Measurements from ENCODE around the gene RABGEF1. TPM values are rescaled to one million over a fixed set of nuclear protein-coding genes. Genes with fewer than 3 reads are reported as not detected.
"Not testable (repeated sequence)": the region's sequence is repeated elsewhere in the genome, so short reads cannot be mapped to it uniquely, and the experiment has no call there.

Gene RABGEF1
- total RNA-seq, 2 donors from 2014 or later = 19.1 to 25.1 TPM

GRCh38 chr7:66768865-66769832 lies 28.6 kb downstream of the RABGEF1 start:
- Histone ChIP-seq H3K36me3 (no peaks in the 10 kb centered on the region), H3K4me1 (no peaks in the 10 kb centered on the region), H3K27me3 (no peaks in the 10 kb centered on the region), H3K9ac (ENCODE audit: low read depth in 2 of 2, low read length in 2 of 2) (no peak overlapping the region), H3K4me3 (no peak overlapping the region), H3K27ac (no peak overlapping the region), H3K9me3 (no peaks in the 10 kb centered on the region)
- no peak for DNase-seq
- intact Hi-C loops (cut with DNase I) = no loop called here
- no peak for TF ChIP-seq CTCF (IDR thresholded peaks at IDR 0.05)

GRCh38 chr7:66769833-66770512 lies 29.4 kb downstream of the RABGEF1 start:
- Histone ChIP-seq H3K27me3 (no peaks in the 10 kb centered on the region), H3K36me3 (no peaks in the 10 kb centered on the region), H3K27ac (no peak overlapping the region), H3K4me1 (no peaks in the 10 kb centered on the region), H3K9ac (ENCODE audit: low read depth in 2 of 2, low read length in 2 of 2) (no peak overlapping the region), H3K9me3 (no peaks in the 10 kb centered on the region), H3K4me3 (no peak overlapping the region)
- no peak for TF ChIP-seq CTCF (IDR thresholded peaks at IDR 0.05)
- no peak for DNase-seq
- intact Hi-C loops (cut with DNase I) = no loop called here

- H3K36me3 ChIP-seq = no peaks in the 10 kb centered on the region
- intact Hi-C loops (cut with DNase I) = no loop called here
- no peak for DNase-seq
- no peak overlapping the region for H3K27ac ChIP-seq
- no peak overlapping the region for H3K4me3 ChIP-seq
- no peak for TF ChIP-seq CTCF (IDR thresholded peaks at IDR 0.05)
- H3K4me1 ChIP-seq = no peaks in the 10 kb centered on the region
- no peaks in the 10 kb centered on the region for H3K9me3 ChIP-seq
- no peak overlapping the region for H3K9ac ChIP-seq (ENCODE audit: low read depth in 2 of 2, low read length in 2 of 2)
- no peaks in the 10 kb centered on the region for H3K27me3 ChIP-seq
Measured at GRCh38 chr7:66771795-66772194, 31.3 kb downstream of the RABGEF1 start.

GRCh38 chr7:66773744-66774143 lies 33.2 kb downstream of the RABGEF1 start:
- intact Hi-C loops (cut with DNase I); H3K9me3 ChIP-seq; H3K9ac ChIP-seq (ENCODE audit: low read depth in 2 of 2, low read length in 2 of 2); DNase-seq; H3K27me3 ChIP-seq; H3K27ac ChIP-seq; H3K4me3 ChIP-seq; H3K36me3 ChIP-seq; H3K4me1 ChIP-seq: not testable (repeated sequence)

- H3K27ac ChIP-seq; H3K27me3 ChIP-seq; H3K9me3 ChIP-seq; DNase-seq; H3K4me1 ChIP-seq; H3K9ac ChIP-seq (ENCODE audit: low read depth in 2 of 2, low read length in 2 of 2); intact Hi-C loops (cut with DNase I); H3K36me3 ChIP-seq; H3K4me3 ChIP-seq: not testable (repeated sequence)
Measured at GRCh38 chr7:66776383-66776782, 35.9 kb downstream of the RABGEF1 start.

GRCh38 chr7:66776800-66777442 lies 36.4 kb downstream of the RABGEF1 start:
- no peak for TF ChIP-seq CTCF (IDR thresholded peaks at IDR 0.05)
- H3K27ac ChIP-seq = no peak overlapping the region
- DNase-seq = no peak
- no peaks in the 10 kb centered on the region for H3K36me3 ChIP-seq
- intact Hi-C loops (cut with DNase I) = no loop called here
- no peaks in the 10 kb centered on the region for H3K27me3 ChIP-seq
- no peaks in the 10 kb centered on the region for H3K9me3 ChIP-seq
- no peak overlapping the region for H3K4me3 ChIP-seq
- H3K4me1 ChIP-seq = no peaks in the 10 kb centered on the region
- H3K9ac ChIP-seq (ENCODE audit: low read depth in 2 of 2, low read length in 2 of 2) = no peak overlapping the region

All from colonic mucosa (tissue), 4 donors.